Measurements from ENCODE around the gene TMEM42.
A peak's percentile ranks its signal among the peaks of the same experiment; 100 is the strongest.
"Not testable (repeated sequence)": the region's sequence is repeated elsewhere in the genome, so short reads cannot be mapped to it uniquely, and the experiment has no call there.

The TMEM42 gene

GRCh38 chr3:44861412-44862225 is at the start of gene TMEM42:
Gene TMEM42 (plus strand): TSS chr3:44861912. CDS start chr3:44861925, 13 bp downstream.
- in situ Hi-C loops (cut with MboI; ENCODE audit: low pct_unique_long_range_greater_than_20kb, low sequenced_read_pairs, unreplicated experiment), result no loop called here
- peak; percentile 46 for TF ChIP-seq CTCF (IDR thresholded peaks at IDR 0.05; ENCODE audit: extremely low read depth, insufficient read depth, missing control alignments)
- DNase-seq (ENCODE audit: low spot score), result peak; percentile 98

GRCh38 chr3:44814751-44815150 is 47.0 kb upstream of the TMEM42 start:
- in situ Hi-C loops (cut with MboI; ENCODE audit: low pct_unique_long_range_greater_than_20kb, low sequenced_read_pairs, unreplicated experiment), result no loop called here
- DNase-seq (ENCODE audit: low spot score), result no peak
- no peak for TF ChIP-seq CTCF (IDR thresholded peaks at IDR 0.05; ENCODE audit: extremely low read depth, insufficient read depth, missing control alignments)

GRCh38 chr3:44816334-44816733 is 45.4 kb upstream of the TMEM42 start:
- DNase-seq (ENCODE audit: low spot score); in situ Hi-C loops (cut with MboI; ENCODE audit: low pct_unique_long_range_greater_than_20kb, low sequenced_read_pairs, unreplicated experiment): not testable (repeated sequence)

- DNase-seq (ENCODE audit: low spot score); in situ Hi-C loops (cut with MboI; ENCODE audit: low pct_unique_long_range_greater_than_20kb, low sequenced_read_pairs, unreplicated experiment): not testable (repeated sequence)
Measured at GRCh38 chr3:44821206-44821605, 40.5 kb upstream of the TMEM42 start.

GRCh38 chr3:44825264-44825925 is 36.3 kb upstream of the TMEM42 start:
- peak; percentile 43 for DNase-seq (ENCODE audit: low spot score)
- in situ Hi-C loops (cut with MboI; ENCODE audit: low pct_unique_long_range_greater_than_20kb, low sequenced_read_pairs, unreplicated experiment), result no loop called here
- no peak for TF ChIP-seq CTCF (IDR thresholded peaks at IDR 0.05; ENCODE audit: extremely low read depth, insufficient read depth, missing control alignments)

- no peak for TF ChIP-seq CTCF (IDR thresholded peaks at IDR 0.05; ENCODE audit: extremely low read depth, insufficient read depth, missing control alignments)
- DNase-seq (ENCODE audit: low spot score), result no peak
- in situ Hi-C loops (cut with MboI; ENCODE audit: low pct_unique_long_range_greater_than_20kb, low sequenced_read_pairs, unreplicated experiment), result no loop called here
Measured at GRCh38 chr3:44827196-44827595, 34.5 kb upstream of the TMEM42 start.

GRCh38 chr3:44831232-44831631 is 30.5 kb upstream of the TMEM42 start:
- in situ Hi-C loops (cut with MboI; ENCODE audit: low pct_unique_long_range_greater_than_20kb, low sequenced_read_pairs, unreplicated experiment), result no loop called here
- no peak for TF ChIP-seq CTCF (IDR thresholded peaks at IDR 0.05; ENCODE audit: extremely low read depth, insufficient read depth, missing control alignments)
- DNase-seq (ENCODE audit: low spot score), result no peak
